ENCODE data around the gene EFCAB8. TPM values are rescaled to one million over a fixed set of nuclear protein-coding genes. Genes with fewer than 3 reads are reported as not detected.

EFCAB8 gene
- total RNA-seq, 1 donor from 2014 or later, result not detected

Other genes starting within 250 kb of the EFCAB8 start
- gene C20orf203, start 185.0 kb upstream of the EFCAB8 start, total RNA-seq, result not detected
- gene COMMD7, start 115.5 kb upstream of the EFCAB8 start, total RNA-seq, result 36.5 TPM
- gene DNMT3B, start 96.5 kb upstream of the EFCAB8 start, total RNA-seq, result 0.62 TPM
- gene MAPRE1, start 39.0 kb upstream of the EFCAB8 start, total RNA-seq, result 71.7 TPM
- gene SUN5, start 145.5 kb downstream of the EFCAB8 start, total RNA-seq, result not detected
- not detected for gene BPIFB2, start 148.8 kb downstream of the EFCAB8 start, total RNA-seq
- gene BPIFB6, start 172.7 kb downstream of the EFCAB8 start, total RNA-seq, result not detected
- not detected for gene BPIFB3, start 195.0 kb downstream of the EFCAB8 start, total RNA-seq
- gene BPIFB4, start 220.7 kb downstream of the EFCAB8 start, total RNA-seq, result not detected